Activated T-cell treated with anti-CD3 and anti-CD28 coated beads, Interleukin-2, amount 50 U/mL, for 4 hours (primary cell): ENCODE measurements around the gene MIEF1. TPM values are rescaled to one million over a fixed set of nuclear protein-coding genes. Genes with fewer than 3 reads are reported as not detected.

Experiments
- ATAC-seq, 2 donors: fragments of 200-7000 bp; cut with Tn5 transposase; one replicate each; pipeline ENCODE4 v1.10.0; 2021
- DNase-seq: peaks from one replicate; pipeline ENCODE4 v3.0.0-alpha.2; 2020
- H3K27me3 Mint-ChIP-seq: one replicate; pipeline ENCODE4 v1.8.0; 2021; ENCODE audit warnings: low read depth, mixed read lengths
- H3K36me3 Mint-ChIP-seq: one replicate; pipeline ENCODE4 v1.8.0; 2022; ENCODE audit warnings: mixed read lengths; ENCODE audit not compliant: insufficient read depth
- H3K4me1 Mint-ChIP-seq: one replicate; pipeline ENCODE4 v1.8.0; 2021; ENCODE audit warnings: low read depth, mixed read lengths
- H3K4me3 Mint-ChIP-seq: one replicate; pipeline ENCODE4 v1.8.0; 2021; ENCODE audit warnings: mild to moderate bottlenecking, moderate library complexity, mixed read lengths
- H3K9me3 Mint-ChIP-seq: one replicate; pipeline ENCODE4 v1.8.0; 2021; ENCODE audit warnings: mixed read lengths
- total RNA-seq, 3 donors: library from RNA; stranded (reverse); gene quantifications; one replicate each; pipeline ENCODE4 v1.2.1, GENCODE V29; 2021

MIEF1 gene
- total RNA-seq, 3 donors from 2014 or later, result 69.9 to 76.6 (median 70.7) TPM

GRCh38 chr22:39490966-39491680 lies 11.0 kb upstream of the MIEF1 start:
- DNase-seq (no peak), ATAC-seq (no peak)
- H3K36me3 Mint-ChIP-seq, result no peaks in the 10 kb centered on the region
- H3K9me3 Mint-ChIP-seq, result no peaks in the 10 kb centered on the region
- peaks cover 7% of the 10 kb centered on the region for H3K4me1 Mint-ChIP-seq
- H3K27me3 Mint-ChIP-seq, result no peaks in the 10 kb centered on the region
- no peak overlapping the region for H3K4me3 Mint-ChIP-seq

GRCh38 chr22:39491696-39492095 lies 10.4 kb upstream of the MIEF1 start:
- peaks cover 7% of the 10 kb centered on the region for H3K4me1 Mint-ChIP-seq
- no peaks in the 10 kb centered on the region for H3K9me3 Mint-ChIP-seq
- no peaks in the 10 kb centered on the region for H3K27me3 Mint-ChIP-seq
- H3K4me3 Mint-ChIP-seq, result no peak overlapping the region
- ATAC-seq (no peak), DNase-seq (no peak)
- H3K36me3 Mint-ChIP-seq, result no peaks in the 10 kb centered on the region

- H3K4me1 Mint-ChIP-seq, result peaks cover 7% of the 10 kb centered on the region
- H3K27me3 Mint-ChIP-seq, result no peaks in the 10 kb centered on the region
- H3K9me3 Mint-ChIP-seq, result no peaks in the 10 kb centered on the region
- DNase-seq (no peak), ATAC-seq (no peak)
- no peak overlapping the region for H3K4me3 Mint-ChIP-seq
- H3K36me3 Mint-ChIP-seq, result no peaks in the 10 kb centered on the region
These were observed 9.9 kb upstream of the MIEF1 start for GRCh38 chr22:39492186-39492585.

- DNase-seq (no peak), ATAC-seq (no peak)
- no peaks in the 10 kb centered on the region for H3K9me3 Mint-ChIP-seq
- H3K27me3 Mint-ChIP-seq, result no peaks in the 10 kb centered on the region
- peaks cover 9% of the 10 kb centered on the region for H3K4me1 Mint-ChIP-seq
- H3K4me3 Mint-ChIP-seq, result no peak overlapping the region
- no peaks in the 10 kb centered on the region for H3K36me3 Mint-ChIP-seq
These were observed 8.3 kb upstream of the MIEF1 start for GRCh38 chr22:39493759-39494158.

- Mint-ChIP-seq H3K36me3 (no peaks in the 10 kb centered on the region), H3K27me3 (no peaks in the 10 kb centered on the region), H3K4me1 (peaks cover 9% of the 10 kb centered on the region), H3K9me3 (no peaks in the 10 kb centered on the region), H3K4me3 (no peak overlapping the region)
- DNase-seq (no peak), ATAC-seq (no peak)
These were observed 7.5 kb upstream of the MIEF1 start for GRCh38 chr22:39494471-39495120.

GRCh38 chr22:39496131-39496838 lies 5.8 kb upstream of the MIEF1 start:
- H3K4me3 Mint-ChIP-seq, result no peak overlapping the region
- H3K4me1 Mint-ChIP-seq, result peaks cover 4% of the 10 kb centered on the region
- ATAC-seq (peak; percentile 82 to 85), DNase-seq (peak; percentile 46)
- H3K27me3 Mint-ChIP-seq, result no peaks in the 10 kb centered on the region
- no peaks in the 10 kb centered on the region for H3K9me3 Mint-ChIP-seq
- no peaks in the 10 kb centered on the region for H3K36me3 Mint-ChIP-seq

GRCh38 chr22:39497429-39497828 lies 4.7 kb upstream of the MIEF1 start:
- H3K4me1 Mint-ChIP-seq, result peaks cover 10% of the 10 kb centered on the region
- no peak for ATAC-seq
- no peak for DNase-seq
- peaks cover 2% of the 10 kb centered on the region for H3K36me3 Mint-ChIP-seq
- no peaks in the 10 kb centered on the region for H3K27me3 Mint-ChIP-seq
- no peaks in the 10 kb centered on the region for H3K9me3 Mint-ChIP-seq
- no peak overlapping the region for H3K4me3 Mint-ChIP-seq

GRCh38 chr22:39498368-39498767 lies 3.7 kb upstream of the MIEF1 start:
- peaks cover 12% of the 10 kb centered on the region for H3K4me1 Mint-ChIP-seq
- no peak for ATAC-seq
- H3K36me3 Mint-ChIP-seq, result peaks cover 2% of the 10 kb centered on the region

GRCh38 chr22:39498802-39499201 lies 3.3 kb upstream of the MIEF1 start:
- H3K36me3 Mint-ChIP-seq, result peaks cover 5% of the 10 kb centered on the region

More at GRCh38 chr22:39498368-39498767, 3.7 kb upstream of the MIEF1 start:
- H3K9me3 Mint-ChIP-seq, result no peaks in the 10 kb centered on the region
- H3K4me3 Mint-ChIP-seq, result no peak overlapping the region
- H3K27me3 Mint-ChIP-seq, result no peaks in the 10 kb centered on the region
- no peak for DNase-seq

GRCh38 chr22:39500101-39500500 lies 2.0 kb upstream of the MIEF1 start:
- Mint-ChIP-seq H3K9me3 (no peaks in the 10 kb centered on the region), H3K27me3 (no peaks in the 10 kb centered on the region), H3K4me3 (no peak overlapping the region)

More at GRCh38 chr22:39498802-39499201, 3.3 kb upstream of the MIEF1 start:
- no peaks in the 10 kb centered on the region for H3K9me3 Mint-ChIP-seq
- H3K27me3 Mint-ChIP-seq, result no peaks in the 10 kb centered on the region
- DNase-seq (no peak), ATAC-seq (no peak)
- no peak overlapping the region for H3K4me3 Mint-ChIP-seq
- H3K4me1 Mint-ChIP-seq, result peaks cover 14% of the 10 kb centered on the region

GRCh38 chr22:39501644-39502108 lies 414 bp upstream of the MIEF1 start:
- Mint-ChIP-seq H3K4me3 (peak overlapping the region; percentile 95), H3K27me3 (no peaks in the 10 kb centered on the region), H3K36me3 (peaks cover 26% of the 10 kb centered on the region), H3K4me1 (peaks cover 36% of the 10 kb centered on the region), H3K9me3 (no peaks in the 10 kb centered on the region)
- no peak for DNase-seq
- ATAC-seq, result no peak

More at GRCh38 chr22:39500101-39500500, 2.0 kb upstream of the MIEF1 start:
- no peak for DNase-seq
- ATAC-seq, result no peak
- peaks cover 22% of the 10 kb centered on the region for H3K4me1 Mint-ChIP-seq
- H3K36me3 Mint-ChIP-seq, result peaks cover 11% of the 10 kb centered on the region

- no peak for ATAC-seq
- Mint-ChIP-seq H3K27me3 (no peaks in the 10 kb centered on the region), H3K36me3 (peaks cover 28% of the 10 kb centered on the region), H3K4me1 (peaks cover 36% of the 10 kb centered on the region), H3K4me3 (peak overlapping the region; percentile 95), H3K9me3 (no peaks in the 10 kb centered on the region)
- DNase-seq, result no peak
These were observed 809 bp downstream of the MIEF1 start for GRCh38 chr22:39502789-39503409.

GRCh38 chr22:39503630-39504029 lies 1.5 kb downstream of the MIEF1 start:
- H3K4me3 Mint-ChIP-seq, result peak overlapping the region; percentile 95
- peaks cover 41% of the 10 kb centered on the region for H3K4me1 Mint-ChIP-seq
- no peaks in the 10 kb centered on the region for H3K9me3 Mint-ChIP-seq
- no peaks in the 10 kb centered on the region for H3K27me3 Mint-ChIP-seq
- DNase-seq, result no peak
- ATAC-seq, result no peak
- H3K36me3 Mint-ChIP-seq, result peaks cover 32% of the 10 kb centered on the region

GRCh38 chr22:39504071-39504470 lies 2.0 kb downstream of the MIEF1 start:
- no peak for DNase-seq
- Mint-ChIP-seq H3K4me3 (peak overlapping the region; percentile 95), H3K36me3 (peaks cover 33% of the 10 kb centered on the region), H3K27me3 (no peaks in the 10 kb centered on the region), H3K4me1 (peaks cover 42% of the 10 kb centered on the region), H3K9me3 (no peaks in the 10 kb centered on the region)
- ATAC-seq, result no peak
